GM23338 (cell line): Measurements from ENCODE around the gene AMOTL1. TPM values are rescaled to one million over a fixed set of nuclear protein-coding genes. Genes with fewer than 3 reads are reported as not detected.

ENCODE experiments used
- ATAC-seq: fragments of 200-7000 bp; cut with Tn5 transposase; 3 replicates; pipeline ENCODE4 v1.9.1; 2020
- DNase-seq: peaks from one replicate; pipeline ENCODE4 v3.0.0-alpha.2; 2015; ENCODE audit warnings: low spot score
- H2AFZ ChIP-seq: fragments of 200-600 bp; sonication (generic); 2 replicates; pipeline ENCODE4 v1.8.0; 2016; ENCODE audit warnings: antibody characterized with exemption, mild to moderate bottlenecking, moderate library complexity
- H3F3A ChIP-seq: fragments of 200-600 bp; sonication (generic); replicated peaks from 2 replicates; pipeline ENCODE4 v1.8.0; 2017; ENCODE audit warnings: antibody characterized with exemption, mixed run types, low read depth
- H3K27ac ChIP-seq: fragments of 200-600 bp; sonication (generic); 2 replicates; pipeline ENCODE4 v1.6.1; 2016; ENCODE audit warnings: low read depth
- H3K27me3 ChIP-seq: fragments of 200-600 bp; sonication (generic); 2 replicates; pipeline ENCODE4 v1.8.0; 2016; ENCODE audit warnings: mild to moderate bottlenecking, mixed run types, moderate library complexity; ENCODE audit not compliant: insufficient read depth
- H3K36me3 ChIP-seq: fragments of 200-600 bp; sonication (generic); 2 replicates; pipeline ENCODE4 v1.8.0; 2016; ENCODE audit warnings: mild to moderate bottlenecking; ENCODE audit not compliant: insufficient read depth
- H3K4me1 ChIP-seq: fragments of 200-600 bp; sonication (generic); 2 replicates; pipeline ENCODE4 v1.8.0; 2016; ENCODE audit warnings: mild to moderate bottlenecking, moderate library complexity; ENCODE audit not compliant: insufficient read depth
- H3K4me2 ChIP-seq: fragments of 200-600 bp; sonication (generic); 2 replicates; pipeline ENCODE4 v1.7.1; 2017; ENCODE audit warnings: mixed run types
- H3K4me3 ChIP-seq: fragments of 200-600 bp; sonication (generic); 2 replicates; pipeline ENCODE4 v1.6.1; 2016; ENCODE audit warnings: mixed run types
- H3K79me2 ChIP-seq: fragments of 200-600 bp; sonication (generic); replicated peaks from 2 replicates; pipeline ENCODE4 v1.8.0; 2017; ENCODE audit warnings: mild to moderate bottlenecking; ENCODE audit not compliant: insufficient read depth
- H3K9me2 ChIP-seq: fragments of 200-600 bp; sonication (generic); 2 replicates; pipeline ENCODE4 v1.8.0; 2017; ENCODE audit not compliant: insufficient read depth
- H4K20me1 ChIP-seq: fragments of 200-600 bp; sonication (generic); replicated peaks from 2 replicates; pipeline ENCODE4 v1.8.0; 2017; ENCODE audit warnings: mild to moderate bottlenecking; ENCODE audit not compliant: insufficient read depth
- H3K27ac Mint-ChIP-seq: 2 replicates; pipeline ENCODE4 v1.8.0; 2020; ENCODE audit warnings: inconsistent platforms, mild to moderate bottlenecking, moderate library complexity, mixed read lengths
- H3K27me3 Mint-ChIP-seq: 3 replicates; pipeline ENCODE4 v1.8.0; 2022; ENCODE audit warnings: low read depth, mild to moderate bottlenecking, moderate library complexity, mixed read lengths, inconsistent platforms; ENCODE audit not compliant: insufficient read depth, poor library complexity
- H3K36me3 Mint-ChIP-seq: 3 replicates; pipeline ENCODE4 v1.8.0; 2021; ENCODE audit warnings: low read depth, mild to moderate bottlenecking, inconsistent platforms, moderate library complexity, mixed read lengths
- H3K4me1 Mint-ChIP-seq: 3 replicates; pipeline ENCODE4 v1.8.0; 2020; ENCODE audit warnings: mild to moderate bottlenecking, inconsistent platforms, mixed read lengths
- H3K4me3 Mint-ChIP-seq: 3 replicates; pipeline ENCODE4 v1.8.0; 2021; ENCODE audit warnings: moderate library complexity, mild to moderate bottlenecking, inconsistent platforms, mixed read lengths
- H3K9me3 Mint-ChIP-seq: 3 replicates; pipeline ENCODE4 v1.8.0; 2020; ENCODE audit warnings: moderate library complexity, mild to moderate bottlenecking, inconsistent platforms, mixed read lengths
- CREB1 ChIP-seq: fragments of 250-450 bp; sonication (Bioruptor Pico); IDR thresholded peaks from 2 replicates; pipeline ENCODE4 v1.5.0; 2020; ENCODE audit warnings: low read depth, mild to moderate bottlenecking, moderate library complexity
- CTCF ChIP-seq, 2 experiments: fragments of 200-600 bp in 1 of 2; sonication (generic) in 1 of 2; conservative IDR thresholded peaks; 2 replicates each; pipeline versions ENCODE4 v1.5.1 to v1.6.1; 2016 to 2017; ENCODE audit warnings: antibody characterized with exemption in 2 of 2, low read depth in 2 of 2, mild to moderate bottlenecking in 2 of 2, moderate library complexity in 1 of 2
- ETS1 ChIP-seq: IDR thresholded peaks from 2 replicates; pipeline ENCODE4 v1.6.1; 2016; ENCODE audit warnings: antibody characterized with exemption
- EZH2 ChIP-seq: fragments of 200-600 bp; sonication (generic); IDR thresholded peaks from one replicate; pipeline ENCODE4 v1.8.0; 2017; ENCODE audit warnings: antibody characterized with exemption, mild to moderate bottlenecking, low read depth; ENCODE audit not compliant: unreplicated experiment
- EZH2phosphoT487 ChIP-seq: fragments of 200-600 bp; sonication (generic); IDR thresholded peaks from one replicate; pipeline ENCODE4 v1.8.1; 2018; ENCODE audit warnings: antibody characterized with exemption; ENCODE audit not compliant: unreplicated experiment
- JUNB ChIP-seq: IDR thresholded peaks from one replicate; pipeline ENCODE4 v1.6.1; 2016; ENCODE audit warnings: antibody characterized with exemption; ENCODE audit not compliant: unreplicated experiment
- NANOG ChIP-seq: IDR thresholded peaks from 2 replicates; pipeline ENCODE4 v1.6.1; 2016; ENCODE audit warnings: antibody characterized with exemption, borderline replicate concordance
- POLR2AphosphoS5 ChIP-seq: IDR thresholded peaks from 2 replicates; pipeline ENCODE4 v1.6.1; 2016; ENCODE audit warnings: antibody characterized with exemption, low read depth
- REST ChIP-seq: IDR thresholded peaks from one replicate; pipeline ENCODE4 v1.6.1; 2018; ENCODE audit warnings: antibody characterized with exemption; ENCODE audit not compliant: unreplicated experiment
- STAT1 ChIP-seq: IDR thresholded peaks from one replicate; pipeline ENCODE4 v1.6.1; 2016; ENCODE audit warnings: antibody characterized with exemption; ENCODE audit not compliant: unreplicated experiment
- ZNF114 ChIP-seq: fragments of 250-450 bp; sonication (Bioruptor Pico); IDR thresholded peaks from 2 replicates; pipeline ENCODE4 v1.5.0; 2020; ENCODE audit warnings: mild to moderate bottlenecking, moderate library complexity
- ZNF331 ChIP-seq: fragments of 250-450 bp; sonication (Bioruptor Pico); IDR thresholded peaks from 2 replicates; pipeline ENCODE4 v1.5.0; 2020; ENCODE audit warnings: low read depth, mild to moderate bottlenecking, moderate library complexity
- ZNF462 ChIP-seq: fragments of 250-450 bp; sonication (Bioruptor Pico); IDR thresholded peaks from 2 replicates; pipeline ENCODE4 v1.5.0; 2020; ENCODE audit warnings: mild to moderate bottlenecking, moderate library complexity
- polyA plus RNA-seq: library from polyadenylated mRNA; unstranded; fragments of >200 nt; fragmentation: Nextera tagmentation; extraction: Ambion mirVana; gene quantifications from 2 replicates; pipeline ENCODE4 v1.2.1, GENCODE V29; 2016
- total RNA-seq: library from RNA; depleted of rRNA; stranded (reverse); fragments of >200 nt; shearing (Covaris generic); gene quantifications from 2 replicates; pipeline ENCODE4 v1.2.3, GENCODE V29; 2014

AMOTL1 gene
- total and polyA plus RNA-seq, 2 experiments from 2014 or later: 4.3 to 18.7 TPM

GRCh38 chr11:94840209-94840608 lies 72.1 kb downstream of the AMOTL1 start:
- H3K27me3 Mint-ChIP-seq: no peaks in the 10 kb centered on the region

More at GRCh38 chr11:94840209-94840608, 72.1 kb downstream of the AMOTL1 start:
- H3F3A ChIP-seq: no peaks in the 10 kb centered on the region
- H3K4me1 Mint-ChIP-seq: no peaks in the 10 kb centered on the region
- ATAC-seq (no peak), DNase-seq (no peak)
- no peak overlapping the region for H3K27ac ChIP-seq
- no peaks in the 10 kb centered on the region; the same call in 1 of the 2 replicates for H3K36me3 ChIP-seq
- H2AFZ ChIP-seq: no peak overlapping the region
- no peaks in the 10 kb centered on the region for H3K4me1 ChIP-seq
- H4K20me1 ChIP-seq: peaks cover 6% of the 10 kb centered on the region; the same call in 1 of the 2 replicates
- H3K9me3 Mint-ChIP-seq: no peaks in the 10 kb centered on the region
- TF ChIP-seq STAT1: no peak
- no peak for TF ChIP-seq EZH2phosphoT487
- no peak for TF ChIP-seq REST
- no peak for TF ChIP-seq ZNF331 (CRISPR knock-in tag)
- no peak for TF ChIP-seq ETS1
- no peak for TF ChIP-seq JUNB
- TF ChIP-seq EZH2: no peak
- no peak for TF ChIP-seq CTCF (conservative IDR thresholded peaks at IDR 0.05; ENCODE audit: low read depth in 2 of 2)
- no peak for TF ChIP-seq POLR2AphosphoS5
- TF ChIP-seq ZNF462 (CRISPR knock-in tag): no peak
- TF ChIP-seq CREB1 (CRISPR knock-in tag): no peak
- TF ChIP-seq ZNF114 (CRISPR knock-in tag): no peak
- TF ChIP-seq NANOG: no peak
- H3K27ac Mint-ChIP-seq: no peak overlapping the region
- H3K4me2 ChIP-seq: no peak overlapping the region
- H3K9me2 ChIP-seq: no peaks in the 10 kb centered on the region
- H3K36me3 Mint-ChIP-seq: peaks cover 11% of the 10 kb centered on the region; the same call in 2 of the 3 replicates
- H3K79me2 ChIP-seq: no peaks in the 10 kb centered on the region
- H3K27me3 ChIP-seq: no peaks in the 10 kb centered on the region
- no peak overlapping the region for H3K4me3 ChIP-seq
- no peak overlapping the region for H3K4me3 Mint-ChIP-seq
